ENCODE measurements around the gene RPS6KA1. TPM values are rescaled to one million over a fixed set of nuclear protein-coding genes. Genes with fewer than 3 reads are reported as not detected.

Gene RPS6KA1
- total and polyA plus RNA-seq, 10 of the 15 experiments (the other 5 are each of a cell fraction or from before 2014, with no cell fraction given), result 5.0 to 136 (median 91.5) TPM

DNA sequence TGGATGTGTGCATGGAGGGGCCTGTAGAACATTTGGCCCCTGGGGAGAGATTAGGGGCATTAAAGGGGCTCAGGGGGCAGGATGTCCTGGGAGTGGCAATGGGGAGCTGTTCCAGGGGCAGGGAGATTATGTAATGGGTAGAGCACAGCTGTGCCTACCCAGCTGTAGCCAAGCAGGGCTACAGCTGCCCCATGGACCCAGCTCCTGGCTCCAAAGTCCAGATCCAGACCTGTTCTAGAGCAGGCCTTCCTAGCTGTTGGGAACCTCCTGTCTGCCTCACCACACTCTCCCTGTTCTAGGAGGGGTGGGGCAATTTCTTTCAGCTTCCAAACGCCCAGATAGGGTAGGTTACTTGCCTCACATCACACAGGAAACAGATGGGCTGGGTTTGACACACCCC, 5.6 kb downstream of the RPS6KA1 start:
- FAIRE-seq, result no peak
- in situ Hi-C loops (cut with MboI) (no loop called here), intact Hi-C loops (cut with micrococcal nuclease; ENCODE audit: unreplicated experiment) (no loop called here)
- H4K20me1 ChIP-seq (ENCODE audit: control insufficient read depth, insufficient read depth), result no peaks in the 10 kb centered on the region
- no peaks in the 10 kb centered on the region for H3K9me3 ChIP-seq (replicated peaks; ENCODE audit: control insufficient read depth, insufficient read depth, low read length)
- no peak overlapping the region for H3K27ac ChIP-seq (ENCODE audit: control insufficient read depth, insufficient read depth)
- SMC1A ChIA-PET (ENCODE audit: uncharacterized antibody, unreplicated experiment), result interaction anchor here (0.5 to 1.4 kb wide), 4 partner anchors 43 to 68 kb away, joined by 3 to 5 read pairs (median 3); no protein-coding TSS in a partner anchor
- DNase-seq (ENCODE audit: low read depth, low spot score), result no peak
- POLR2A ChIA-PET, result interaction anchor here (0.5 to 1.3 kb wide), 4 partner anchors 10 to 847 kb away, joined by 3 to 8 read pairs (median 6); no protein-coding TSS in a partner anchor
- no peak overlapping the region; the same call in 1 of the 2 replicates for H3K4me2 ChIP-seq (ENCODE audit: control insufficient read depth, insufficient read depth)
- CTCF ChIA-PET, result interaction anchor here (0.7 to 2.5 kb wide), 4 partner anchors 14 to 68 kb away, joined by 4 to 12 read pairs (median 6); no protein-coding TSS in a partner anchor
- H3K36me3 ChIP-seq (ENCODE audit: control insufficient read depth in 2 of 2, insufficient read depth in 2 of 2, low read length in 1 of 2), result peaks cover 0 to 1% of the 10 kb centered on the region in 2 experiments; a peak in 3 of 4 replicates
- no TSS peak for BruUV-seq (replicated peaks)
- H3K27me3 ChIP-seq (replicated peaks in 1 of 2; ENCODE audit: control insufficient read depth in 2 of 2, insufficient read depth in 2 of 2, low read length in 1 of 2), result no peaks in the 10 kb centered on the region
- 13% methylated on average over 1 of the region's 1 CpG for WGBS (ENCODE audit: insufficient coverage, insufficient replicate concordance, low lambda C conversion rate, missing lambda C conversion rate)
- H3K4me3 ChIP-seq, result no peak overlapping the region
- peaks cover 39% of the 10 kb centered on the region for H3K4me1 ChIP-seq (ENCODE audit: control insufficient read depth, insufficient read depth, low read length)
- H3K9ac ChIP-seq (ENCODE audit: control insufficient read depth, insufficient read depth, low read length), result no peak overlapping the region
- no peak for ATAC-seq
- no peak overlapping the region for H2AFZ ChIP-seq (ENCODE audit: control insufficient read depth, low read depth, low read length)
- H3K79me2 ChIP-seq (ENCODE audit: control insufficient read depth, insufficient read depth, low read length), result peaks cover 18% of the 10 kb centered on the region
- RAD21 ChIA-PET (ENCODE audit: unreplicated experiment), result interaction anchor here (0.6 to 1.2 kb wide), 4 partner anchors 47 to 431 kb away, joined by 3 to 5 read pairs (median 3); no protein-coding TSS in a partner anchor
- TF ChIP-seq NR2C2 (IDR thresholded peaks at IDR 0.05; ENCODE audit: borderline replicate concordance, control insufficient read depth, insufficient read length, low read depth) (no peak), SIX5 (IDR thresholded peaks at IDR 0.05; ENCODE audit: low read depth, low read length, severe bottlenecking) (no peak), MYC (IDR thresholded peaks at IDR 0.05; ENCODE audit: insufficient read depth, insufficient read length, insufficient replicate concordance, low read length, severe bottlenecking) (no peak), NBN (IDR thresholded peaks at IDR 0.05) (no peak), CHD4 (IDR thresholded peaks at IDR 0.05) (no peak)
- TF ChIP-seq, protein P1, sequence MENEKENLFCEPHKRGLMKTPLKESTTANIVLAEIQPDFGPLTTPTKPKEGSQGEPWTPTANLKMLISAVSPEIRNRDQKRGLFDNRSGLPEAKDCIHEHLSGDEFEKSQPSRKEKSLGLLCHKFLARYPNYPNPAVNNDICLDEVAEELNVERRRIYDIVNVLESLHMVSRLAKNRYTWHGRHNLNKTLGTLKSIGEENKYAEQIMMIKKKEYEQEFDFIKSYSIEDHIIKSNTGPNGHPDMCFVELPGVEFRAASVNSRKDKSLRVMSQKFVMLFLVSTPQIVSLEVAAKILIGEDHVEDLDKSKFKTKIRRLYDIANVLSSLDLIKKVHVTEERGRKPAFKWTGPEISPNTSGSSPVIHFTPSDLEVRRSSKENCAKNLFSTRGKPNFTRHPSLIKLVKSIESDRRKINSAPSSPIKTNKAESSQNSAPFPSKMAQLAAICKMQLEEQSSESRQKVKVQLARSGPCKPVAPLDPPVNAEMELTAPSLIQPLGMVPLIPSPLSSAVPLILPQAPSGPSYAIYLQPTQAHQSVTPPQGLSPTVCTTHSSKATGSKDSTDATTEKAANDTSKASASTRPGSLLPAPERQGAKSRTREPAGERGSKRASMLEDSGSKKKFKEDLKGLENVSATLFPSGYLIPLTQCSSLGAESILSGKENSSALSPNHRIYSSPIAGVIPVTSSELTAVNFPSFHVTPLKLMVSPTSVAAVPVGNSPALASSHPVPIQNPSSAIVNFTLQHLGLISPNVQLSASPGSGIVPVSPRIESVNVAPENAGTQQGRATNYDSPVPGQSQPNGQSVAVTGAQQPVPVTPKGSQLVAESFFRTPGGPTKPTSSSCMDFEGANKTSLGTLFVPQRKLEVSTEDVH (IDR thresholded peaks at IDR 0.05; ENCODE audit: low read depth, partially characterized antibody), result no peak
- TF ChIP-seq, protein P2, sequence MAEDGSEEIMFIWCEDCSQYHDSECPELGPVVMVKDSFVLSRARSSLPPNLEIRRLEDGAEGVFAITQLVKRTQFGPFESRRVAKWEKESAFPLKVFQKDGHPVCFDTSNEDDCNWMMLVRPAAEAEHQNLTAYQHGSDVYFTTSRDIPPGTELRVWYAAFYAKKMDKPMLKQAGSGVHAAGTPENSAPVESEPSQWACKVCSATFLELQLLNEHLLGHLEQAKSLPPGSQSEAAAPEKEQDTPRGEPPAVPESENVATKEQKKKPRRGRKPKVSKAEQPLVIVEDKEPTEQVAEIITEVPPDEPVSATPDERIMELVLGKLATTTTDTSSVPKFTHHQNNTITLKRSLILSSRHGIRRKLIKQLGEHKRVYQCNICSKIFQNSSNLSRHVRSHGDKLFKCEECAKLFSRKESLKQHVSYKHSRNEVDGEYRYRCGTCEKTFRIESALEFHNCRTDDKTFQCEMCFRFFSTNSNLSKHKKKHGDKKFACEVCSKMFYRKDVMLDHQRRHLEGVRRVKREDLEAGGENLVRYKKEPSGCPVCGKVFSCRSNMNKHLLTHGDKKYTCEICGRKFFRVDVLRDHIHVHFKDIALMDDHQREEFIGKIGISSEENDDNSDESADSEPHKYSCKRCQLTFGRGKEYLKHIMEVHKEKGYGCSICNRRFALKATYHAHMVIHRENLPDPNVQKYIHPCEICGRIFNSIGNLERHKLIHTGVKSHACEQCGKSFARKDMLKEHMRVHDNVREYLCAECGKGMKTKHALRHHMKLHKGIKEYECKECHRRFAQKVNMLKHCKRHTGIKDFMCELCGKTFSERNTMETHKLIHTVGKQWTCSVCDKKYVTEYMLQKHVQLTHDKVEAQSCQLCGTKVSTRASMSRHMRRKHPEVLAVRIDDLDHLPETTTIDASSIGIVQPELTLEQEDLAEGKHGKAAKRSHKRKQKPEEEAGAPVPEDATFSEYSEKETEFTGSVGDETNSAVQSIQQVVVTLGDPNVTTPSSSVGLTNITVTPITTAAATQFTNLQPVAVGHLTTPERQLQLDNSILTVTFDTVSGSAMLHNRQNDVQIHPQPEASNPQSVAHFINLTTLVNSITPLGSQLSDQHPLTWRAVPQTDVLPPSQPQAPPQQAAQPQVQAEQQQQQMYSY (CRISPR knock-in tag; IDR thresholded peaks at IDR 0.05), result no peak
- TF ChIP-seq, protein P3, sequence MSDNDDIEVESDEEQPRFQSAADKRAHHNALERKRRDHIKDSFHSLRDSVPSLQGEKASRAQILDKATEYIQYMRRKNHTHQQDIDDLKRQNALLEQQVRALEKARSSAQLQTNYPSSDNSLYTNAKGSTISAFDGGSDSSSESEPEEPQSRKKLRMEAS (IDR thresholded peaks at IDR 0.05; ENCODE audit: low read depth, low read length), result no peak
- TF ChIP-seq, protein P4, sequence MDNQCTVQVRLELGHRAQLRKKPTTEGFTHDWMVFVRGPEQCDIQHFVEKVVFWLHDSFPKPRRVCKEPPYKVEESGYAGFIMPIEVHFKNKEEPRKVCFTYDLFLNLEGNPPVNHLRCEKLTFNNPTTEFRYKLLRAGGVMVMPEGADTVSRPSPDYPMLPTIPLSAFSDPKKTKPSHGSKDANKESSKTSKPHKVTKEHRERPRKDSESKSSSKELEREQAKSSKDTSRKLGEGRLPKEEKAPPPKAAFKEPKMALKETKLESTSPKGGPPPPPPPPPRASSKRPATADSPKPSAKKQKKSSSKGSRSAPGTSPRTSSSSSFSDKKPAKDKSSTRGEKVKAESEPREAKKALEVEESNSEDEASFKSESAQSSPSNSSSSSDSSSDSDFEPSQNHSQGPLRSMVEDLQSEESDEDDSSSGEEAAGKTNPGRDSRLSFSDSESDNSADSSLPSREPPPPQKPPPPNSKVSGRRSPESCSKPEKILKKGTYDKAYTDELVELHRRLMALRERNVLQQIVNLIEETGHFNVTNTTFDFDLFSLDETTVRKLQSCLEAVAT (IDR thresholded peaks at IDR 0.05), result no peak
- TF ChIP-seq, protein P5, sequence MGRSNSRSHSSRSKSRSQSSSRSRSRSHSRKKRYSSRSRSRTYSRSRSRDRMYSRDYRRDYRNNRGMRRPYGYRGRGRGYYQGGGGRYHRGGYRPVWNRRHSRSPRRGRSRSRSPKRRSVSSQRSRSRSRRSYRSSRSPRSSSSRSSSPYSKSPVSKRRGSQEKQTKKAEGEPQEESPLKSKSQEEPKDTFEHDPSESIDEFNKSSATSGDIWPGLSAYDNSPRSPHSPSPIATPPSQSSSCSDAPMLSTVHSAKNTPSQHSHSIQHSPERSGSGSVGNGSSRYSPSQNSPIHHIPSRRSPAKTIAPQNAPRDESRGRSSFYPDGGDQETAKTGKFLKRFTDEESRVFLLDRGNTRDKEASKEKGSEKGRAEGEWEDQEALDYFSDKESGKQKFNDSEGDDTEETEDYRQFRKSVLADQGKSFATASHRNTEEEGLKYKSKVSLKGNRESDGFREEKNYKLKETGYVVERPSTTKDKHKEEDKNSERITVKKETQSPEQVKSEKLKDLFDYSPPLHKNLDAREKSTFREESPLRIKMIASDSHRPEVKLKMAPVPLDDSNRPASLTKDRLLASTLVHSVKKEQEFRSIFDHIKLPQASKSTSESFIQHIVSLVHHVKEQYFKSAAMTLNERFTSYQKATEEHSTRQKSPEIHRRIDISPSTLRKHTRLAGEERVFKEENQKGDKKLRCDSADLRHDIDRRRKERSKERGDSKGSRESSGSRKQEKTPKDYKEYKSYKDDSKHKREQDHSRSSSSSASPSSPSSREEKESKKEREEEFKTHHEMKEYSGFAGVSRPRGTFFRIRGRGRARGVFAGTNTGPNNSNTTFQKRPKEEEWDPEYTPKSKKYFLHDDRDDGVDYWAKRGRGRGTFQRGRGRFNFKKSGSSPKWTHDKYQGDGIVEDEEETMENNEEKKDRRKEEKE (IDR thresholded peaks at IDR 0.05), result no peak
